GM23338 (cell line): Measurements from ENCODE around the gene CD247. TPM values are rescaled to one million over a fixed set of nuclear protein-coding genes. Genes with fewer than 3 reads are reported as not detected.
A peak's percentile ranks its signal among the peaks of the same experiment; 100 is the strongest.

Source experiments
- ATAC-seq: fragments of 200-7000 bp; cut with Tn5 transposase; 3 replicates; pipeline ENCODE4 v1.9.1; 2020
- DNase-seq: peaks from one replicate; pipeline ENCODE4 v3.0.0-alpha.2; 2015; ENCODE audit warnings: low spot score
- H2AFZ ChIP-seq: fragments of 200-600 bp; sonication (generic); 2 replicates; pipeline ENCODE4 v1.8.0; 2016; ENCODE audit warnings: antibody characterized with exemption, mild to moderate bottlenecking, moderate library complexity
- H3F3A ChIP-seq: fragments of 200-600 bp; sonication (generic); replicated peaks from 2 replicates; pipeline ENCODE4 v1.8.0; 2017; ENCODE audit warnings: antibody characterized with exemption, mixed run types, low read depth
- H3K27ac ChIP-seq: fragments of 200-600 bp; sonication (generic); 2 replicates; pipeline ENCODE4 v1.6.1; 2016; ENCODE audit warnings: low read depth
- H3K27me3 ChIP-seq: fragments of 200-600 bp; sonication (generic); 2 replicates; pipeline ENCODE4 v1.8.0; 2016; ENCODE audit warnings: mild to moderate bottlenecking, mixed run types, moderate library complexity; ENCODE audit not compliant: insufficient read depth
- H3K36me3 ChIP-seq: fragments of 200-600 bp; sonication (generic); 2 replicates; pipeline ENCODE4 v1.8.0; 2016; ENCODE audit warnings: mild to moderate bottlenecking; ENCODE audit not compliant: insufficient read depth
- H3K4me1 ChIP-seq: fragments of 200-600 bp; sonication (generic); 2 replicates; pipeline ENCODE4 v1.8.0; 2016; ENCODE audit warnings: mild to moderate bottlenecking, moderate library complexity; ENCODE audit not compliant: insufficient read depth
- H3K4me2 ChIP-seq: fragments of 200-600 bp; sonication (generic); 2 replicates; pipeline ENCODE4 v1.7.1; 2017; ENCODE audit warnings: mixed run types
- H3K4me3 ChIP-seq: fragments of 200-600 bp; sonication (generic); 2 replicates; pipeline ENCODE4 v1.6.1; 2016; ENCODE audit warnings: mixed run types
- H3K79me2 ChIP-seq: fragments of 200-600 bp; sonication (generic); replicated peaks from 2 replicates; pipeline ENCODE4 v1.8.0; 2017; ENCODE audit warnings: mild to moderate bottlenecking; ENCODE audit not compliant: insufficient read depth
- H3K9me2 ChIP-seq: fragments of 200-600 bp; sonication (generic); 2 replicates; pipeline ENCODE4 v1.8.0; 2017; ENCODE audit not compliant: insufficient read depth
- H4K20me1 ChIP-seq: fragments of 200-600 bp; sonication (generic); replicated peaks from 2 replicates; pipeline ENCODE4 v1.8.0; 2017; ENCODE audit warnings: mild to moderate bottlenecking; ENCODE audit not compliant: insufficient read depth
- H3K27ac Mint-ChIP-seq: 2 replicates; pipeline ENCODE4 v1.8.0; 2020; ENCODE audit warnings: inconsistent platforms, mild to moderate bottlenecking, moderate library complexity, mixed read lengths
- H3K27me3 Mint-ChIP-seq: 3 replicates; pipeline ENCODE4 v1.8.0; 2022; ENCODE audit warnings: low read depth, mild to moderate bottlenecking, moderate library complexity, mixed read lengths, inconsistent platforms; ENCODE audit not compliant: insufficient read depth, poor library complexity
- H3K36me3 Mint-ChIP-seq: 3 replicates; pipeline ENCODE4 v1.8.0; 2021; ENCODE audit warnings: low read depth, mild to moderate bottlenecking, inconsistent platforms, moderate library complexity, mixed read lengths
- H3K4me1 Mint-ChIP-seq: 3 replicates; pipeline ENCODE4 v1.8.0; 2020; ENCODE audit warnings: mild to moderate bottlenecking, inconsistent platforms, mixed read lengths
- H3K4me3 Mint-ChIP-seq: 3 replicates; pipeline ENCODE4 v1.8.0; 2021; ENCODE audit warnings: moderate library complexity, mild to moderate bottlenecking, inconsistent platforms, mixed read lengths
- H3K9me3 Mint-ChIP-seq: 3 replicates; pipeline ENCODE4 v1.8.0; 2020; ENCODE audit warnings: moderate library complexity, mild to moderate bottlenecking, inconsistent platforms, mixed read lengths
- CREB1 ChIP-seq: fragments of 250-450 bp; sonication (Bioruptor Pico); IDR thresholded peaks from 2 replicates; pipeline ENCODE4 v1.5.0; 2020; ENCODE audit warnings: low read depth, mild to moderate bottlenecking, moderate library complexity
- CTCF ChIP-seq, 2 experiments: fragments of 200-600 bp in 1 of 2; sonication (generic) in 1 of 2; conservative IDR thresholded peaks; 2 replicates each; pipeline versions ENCODE4 v1.5.1 to v1.6.1; 2016 to 2017; ENCODE audit warnings: antibody characterized with exemption in 2 of 2, low read depth in 2 of 2, mild to moderate bottlenecking in 2 of 2, moderate library complexity in 1 of 2
- ETS1 ChIP-seq: IDR thresholded peaks from 2 replicates; pipeline ENCODE4 v1.6.1; 2016; ENCODE audit warnings: antibody characterized with exemption
- EZH2 ChIP-seq: fragments of 200-600 bp; sonication (generic); IDR thresholded peaks from one replicate; pipeline ENCODE4 v1.8.0; 2017; ENCODE audit warnings: antibody characterized with exemption, mild to moderate bottlenecking, low read depth; ENCODE audit not compliant: unreplicated experiment
- NANOG ChIP-seq: IDR thresholded peaks from 2 replicates; pipeline ENCODE4 v1.6.1; 2016; ENCODE audit warnings: antibody characterized with exemption, borderline replicate concordance
- ZNF331 ChIP-seq: fragments of 250-450 bp; sonication (Bioruptor Pico); IDR thresholded peaks from 2 replicates; pipeline ENCODE4 v1.5.0; 2020; ENCODE audit warnings: low read depth, mild to moderate bottlenecking, moderate library complexity
- polyA plus RNA-seq: library from polyadenylated mRNA; unstranded; fragments of >200 nt; fragmentation: Nextera tagmentation; extraction: Ambion mirVana; gene quantifications from 2 replicates; pipeline ENCODE4 v1.2.1, GENCODE V29; 2016
- total RNA-seq: library from RNA; depleted of rRNA; stranded (reverse); fragments of >200 nt; shearing (Covaris generic); gene quantifications from 2 replicates; pipeline ENCODE4 v1.2.3, GENCODE V29; 2014
- TF ChIP-seq, protein P1 (sequence below): fragments of 250-450 bp; sonication (Bioruptor Pico); IDR thresholded peaks from 2 replicates; pipeline ENCODE4 v1.5.0; 2020; ENCODE audit warnings: mild to moderate bottlenecking, moderate library complexity
- TF ChIP-seq, protein P2 (sequence below): IDR thresholded peaks from one replicate; pipeline ENCODE4 v1.6.1; 2018; ENCODE audit warnings: antibody characterized with exemption; ENCODE audit not compliant: unreplicated experiment

CD247 gene
- total and polyA plus RNA-seq, 2 experiments from 2014 or later, result 1.2 to 1.4 TPM

- H3K36me3 Mint-ChIP-seq, result no peaks in the 10 kb centered on the region
- peak; percentile 50 for ATAC-seq
Measured at GRCh38 chr1:167520711-167521206, 2.4 kb upstream of the CD247 start.

More at GRCh38 chr1:167520711-167521206, 2.4 kb upstream of the CD247 start:
- Mint-ChIP-seq H3K4me3 (no peak overlapping the region), H3K9me3 (no peaks in the 10 kb centered on the region; the same call in 1 of the 3 replicates), H3K27ac (no peak overlapping the region), H3K4me1 (peaks cover 6% of the 10 kb centered on the region), H3K27me3 (peaks cover 7% of the 10 kb centered on the region)
- H3K27ac ChIP-seq, result no peak overlapping the region
- H3K36me3 ChIP-seq, result no peaks in the 10 kb centered on the region
- no peak overlapping the region for H2AFZ ChIP-seq
- H4K20me1 ChIP-seq, result no peaks in the 10 kb centered on the region
- peak; percentile 15 to 64; a peak in 2 of 4 replicates for TF ChIP-seq CTCF (conservative IDR thresholded peaks at IDR 0.05; ENCODE audit: low read depth in 2 of 2)
- TF ChIP-seq, protein P1, sequence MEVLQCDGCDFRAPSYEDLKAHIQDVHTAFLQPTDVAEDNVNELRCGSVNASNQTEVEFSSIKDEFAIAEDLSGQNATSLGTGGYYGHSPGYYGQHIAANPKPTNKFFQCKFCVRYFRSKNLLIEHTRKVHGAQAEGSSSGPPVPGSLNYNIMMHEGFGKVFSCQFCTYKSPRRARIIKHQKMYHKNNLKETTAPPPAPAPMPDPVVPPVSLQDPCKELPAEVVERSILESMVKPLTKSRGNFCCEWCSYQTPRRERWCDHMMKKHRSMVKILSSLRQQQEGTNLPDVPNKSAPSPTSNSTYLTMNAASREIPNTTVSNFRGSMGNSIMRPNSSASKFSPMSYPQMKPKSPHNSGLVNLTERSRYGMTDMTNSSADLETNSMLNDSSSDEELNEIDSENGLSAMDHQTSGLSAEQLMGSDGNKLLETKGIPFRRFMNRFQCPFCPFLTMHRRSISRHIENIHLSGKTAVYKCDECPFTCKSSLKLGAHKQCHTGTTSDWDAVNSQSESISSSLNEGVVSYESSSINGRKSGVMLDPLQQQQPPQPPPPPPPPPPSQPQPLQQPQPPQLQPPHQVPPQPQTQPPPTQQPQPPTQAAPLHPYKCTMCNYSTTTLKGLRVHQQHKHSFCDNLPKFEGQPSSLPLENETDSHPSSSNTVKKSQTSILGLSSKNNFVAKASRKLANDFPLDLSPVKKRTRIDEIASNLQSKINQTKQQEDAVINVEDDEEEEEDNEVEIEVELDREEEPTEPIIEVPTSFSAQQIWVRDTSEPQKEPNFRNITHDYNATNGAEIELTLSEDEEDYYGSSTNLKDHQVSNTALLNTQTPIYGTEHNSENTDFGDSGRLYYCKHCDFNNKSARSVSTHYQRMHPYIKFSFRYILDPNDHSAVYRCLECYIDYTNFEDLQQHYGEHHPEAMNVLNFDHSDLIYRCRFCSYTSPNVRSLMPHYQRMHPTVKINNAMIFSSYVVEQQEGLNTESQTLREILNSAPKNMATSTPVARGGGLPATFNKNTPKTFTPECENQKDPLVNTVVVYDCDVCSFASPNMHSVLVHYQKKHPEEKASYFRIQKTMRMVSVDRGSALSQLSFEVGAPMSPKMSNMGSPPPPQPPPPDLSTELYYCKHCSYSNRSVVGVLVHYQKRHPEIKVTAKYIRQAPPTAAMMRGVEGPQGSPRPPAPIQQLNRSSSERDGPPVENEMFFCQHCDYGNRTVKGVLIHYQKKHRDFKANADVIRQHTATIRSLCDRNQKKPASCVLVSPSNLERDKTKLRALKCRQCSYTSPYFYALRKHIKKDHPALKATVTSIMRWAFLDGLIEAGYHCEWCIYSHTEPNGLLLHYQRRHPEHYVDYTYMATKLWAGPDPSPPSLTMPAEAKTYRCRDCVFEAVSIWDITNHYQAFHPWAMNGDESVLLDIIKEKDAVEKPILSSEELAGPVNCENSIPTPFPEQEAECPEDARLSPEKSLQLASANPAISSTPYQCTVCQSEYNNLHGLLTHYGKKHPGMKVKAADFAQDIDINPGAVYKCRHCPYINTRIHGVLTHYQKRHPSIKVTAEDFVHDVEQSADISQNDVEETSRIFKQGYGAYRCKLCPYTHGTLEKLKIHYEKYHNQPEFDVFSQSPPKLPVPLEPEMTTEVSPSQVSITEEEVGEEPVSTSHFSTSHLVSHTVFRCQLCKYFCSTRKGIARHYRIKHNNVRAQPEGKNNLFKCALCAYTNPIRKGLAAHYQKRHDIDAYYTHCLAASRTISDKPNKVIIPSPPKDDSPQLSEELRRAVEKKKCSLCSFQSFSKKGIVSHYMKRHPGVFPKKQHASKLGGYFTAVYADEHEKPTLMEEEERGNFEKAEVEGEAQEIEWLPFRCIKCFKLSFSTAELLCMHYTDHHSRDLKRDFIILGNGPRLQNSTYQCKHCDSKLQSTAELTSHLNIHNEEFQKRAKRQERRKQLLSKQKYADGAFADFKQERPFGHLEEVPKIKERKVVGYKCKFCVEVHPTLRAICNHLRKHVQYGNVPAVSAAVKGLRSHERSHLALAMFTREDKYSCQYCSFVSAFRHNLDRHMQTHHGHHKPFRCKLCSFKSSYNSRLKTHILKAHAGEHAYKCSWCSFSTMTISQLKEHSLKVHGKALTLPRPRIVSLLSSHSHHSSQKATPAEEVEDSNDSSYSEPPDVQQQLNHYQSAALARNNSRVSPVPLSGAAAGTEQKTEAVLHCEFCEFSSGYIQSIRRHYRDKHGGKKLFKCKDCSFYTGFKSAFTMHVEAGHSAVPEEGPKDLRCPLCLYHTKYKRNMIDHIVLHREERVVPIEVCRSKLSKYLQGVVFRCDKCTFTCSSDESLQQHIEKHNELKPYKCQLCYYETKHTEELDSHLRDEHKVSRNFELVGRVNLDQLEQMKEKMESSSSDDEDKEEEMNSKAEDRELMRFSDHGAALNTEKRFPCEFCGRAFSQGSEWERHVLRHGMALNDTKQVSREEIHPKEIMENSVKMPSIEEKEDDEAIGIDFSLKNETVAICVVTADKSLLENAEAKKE (CRISPR knock-in tag), result no peak
- TF ChIP-seq EZH2, result no peak
- TF ChIP-seq ETS1, result no peak
- no peak for TF ChIP-seq ZNF331 (CRISPR knock-in tag)
- no peak for TF ChIP-seq NANOG
- TF ChIP-seq, protein P2, sequence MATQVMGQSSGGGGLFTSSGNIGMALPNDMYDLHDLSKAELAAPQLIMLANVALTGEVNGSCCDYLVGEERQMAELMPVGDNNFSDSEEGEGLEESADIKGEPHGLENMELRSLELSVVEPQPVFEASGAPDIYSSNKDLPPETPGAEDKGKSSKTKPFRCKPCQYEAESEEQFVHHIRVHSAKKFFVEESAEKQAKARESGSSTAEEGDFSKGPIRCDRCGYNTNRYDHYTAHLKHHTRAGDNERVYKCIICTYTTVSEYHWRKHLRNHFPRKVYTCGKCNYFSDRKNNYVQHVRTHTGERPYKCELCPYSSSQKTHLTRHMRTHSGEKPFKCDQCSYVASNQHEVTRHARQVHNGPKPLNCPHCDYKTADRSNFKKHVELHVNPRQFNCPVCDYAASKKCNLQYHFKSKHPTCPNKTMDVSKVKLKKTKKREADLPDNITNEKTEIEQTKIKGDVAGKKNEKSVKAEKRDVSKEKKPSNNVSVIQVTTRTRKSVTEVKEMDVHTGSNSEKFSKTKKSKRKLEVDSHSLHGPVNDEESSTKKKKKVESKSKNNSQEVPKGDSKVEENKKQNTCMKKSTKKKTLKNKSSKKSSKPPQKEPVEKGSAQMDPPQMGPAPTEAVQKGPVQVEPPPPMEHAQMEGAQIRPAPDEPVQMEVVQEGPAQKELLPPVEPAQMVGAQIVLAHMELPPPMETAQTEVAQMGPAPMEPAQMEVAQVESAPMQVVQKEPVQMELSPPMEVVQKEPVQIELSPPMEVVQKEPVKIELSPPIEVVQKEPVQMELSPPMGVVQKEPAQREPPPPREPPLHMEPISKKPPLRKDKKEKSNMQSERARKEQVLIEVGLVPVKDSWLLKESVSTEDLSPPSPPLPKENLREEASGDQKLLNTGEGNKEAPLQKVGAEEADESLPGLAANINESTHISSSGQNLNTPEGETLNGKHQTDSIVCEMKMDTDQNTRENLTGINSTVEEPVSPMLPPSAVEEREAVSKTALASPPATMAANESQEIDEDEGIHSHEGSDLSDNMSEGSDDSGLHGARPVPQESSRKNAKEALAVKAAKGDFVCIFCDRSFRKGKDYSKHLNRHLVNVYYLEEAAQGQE, result no peak
- no peak for TF ChIP-seq CREB1
- H3K4me3 ChIP-seq, result no peak overlapping the region
- H3K79me2 ChIP-seq, result no peaks in the 10 kb centered on the region
- DNase-seq, result peak; percentile 30
- no peak overlapping the region for H3K4me2 ChIP-seq
- no peaks in the 10 kb centered on the region for H3F3A ChIP-seq
- H3K27me3 ChIP-seq, result no peaks in the 10 kb centered on the region
- H3K4me1 ChIP-seq, result no peaks in the 10 kb centered on the region
- no peaks in the 10 kb centered on the region for H3K9me2 ChIP-seq
